ENCODE results near the gene SMARCC2. TPM values are rescaled to one million over a fixed set of nuclear protein-coding genes. Genes with fewer than 3 reads are reported as not detected.

Gene SMARCC2
- total and polyA plus RNA-seq, 9 donors = 57.9 to 172 (median 117) TPM

DNA sequence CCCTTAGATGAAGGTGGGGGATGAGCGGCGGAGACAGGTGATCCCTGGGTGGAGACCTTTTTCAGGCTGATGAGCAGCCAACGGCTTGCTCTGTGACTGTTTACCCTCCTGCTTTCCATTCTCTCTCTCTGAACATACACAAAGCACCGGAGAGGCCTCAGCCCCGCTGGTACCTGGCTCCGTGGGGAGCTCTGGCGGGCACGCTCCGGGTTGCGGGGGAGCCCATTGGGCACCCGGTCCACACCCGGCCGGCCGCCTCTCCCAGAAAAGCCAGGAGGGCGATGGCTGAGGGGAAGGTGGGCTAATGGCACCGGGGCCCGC, 545 bp downstream of the SMARCC2 start:
- Histone ChIP-seq H3K27ac (peak overlapping the region; percentile 83 to 93), H3K4me1 (ENCODE audit: insufficient read depth) (peaks cover 3% of the 10 kb centered on the region), H3K9me3 (no peaks in the 10 kb centered on the region), H3K27me3 (no peaks in the 10 kb centered on the region), H3K4me3 (peak overlapping the region; percentile 93), H3K36me3 (no peaks in the 10 kb centered on the region)
- WGBS, 3 donors = 0 to 2% (median 1%) methylated on average over 16 to 17 of the region's 17 CpGs
- TF ChIP-seq EP300 (IDR thresholded peaks at IDR 0.05) (no peak), POLR2A (IDR thresholded peaks at IDR 0.05) (no peak), CTCF (IDR thresholded peaks at IDR 0.05) (no peak)
- intact Hi-C loops (cut with DNase I) = loop anchor here in 3 of 4 donors (2.0 kb wide), 2 partner anchors 60 to 68 kb away; partner anchors contain the start of gene ESYT1 (in 1 of the 3)
- DNase-seq = peak in 1 of 5 donors; percentile 18

DNA sequence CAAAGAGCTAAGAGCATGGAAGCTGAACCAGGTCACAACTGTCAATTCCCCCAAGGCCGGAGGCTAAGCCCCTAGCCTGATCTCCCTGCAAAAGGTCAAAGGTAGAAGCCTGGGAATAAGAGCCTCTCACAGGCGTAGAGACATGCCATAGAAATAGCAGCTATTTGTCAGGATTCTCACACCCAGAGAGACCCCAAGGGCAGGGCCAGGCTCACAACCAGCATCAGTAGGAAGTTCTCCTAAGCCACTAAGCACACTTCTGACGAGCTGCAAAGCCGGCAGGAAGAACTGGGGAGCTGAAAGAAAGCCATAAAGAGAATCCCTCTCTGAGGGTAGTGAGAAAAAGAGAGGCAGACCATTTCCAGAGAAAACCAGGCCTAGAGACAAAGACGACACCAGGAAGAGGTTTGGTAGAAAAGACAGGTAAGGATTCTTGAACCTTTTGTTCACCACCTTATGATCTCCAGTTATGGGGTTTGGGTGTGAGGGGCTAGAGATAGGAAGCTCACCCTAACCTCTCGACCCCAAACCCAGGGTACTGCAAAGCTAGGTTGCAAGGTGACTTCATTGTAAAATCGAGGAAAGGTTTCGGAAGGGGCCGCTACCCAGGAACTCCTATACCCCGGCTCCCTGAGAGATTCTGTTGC, 1.0 kb downstream of the SMARCC2 start:
- intact Hi-C loops (cut with DNase I) = loop anchor here in 3 of 4 donors (2.0 kb wide), 2 partner anchors 59 to 67 kb away; partner anchors contain the start of gene ESYT1 (in 1 of the 3)
- Histone ChIP-seq H3K27ac (peak overlapping the region; percentile 83 to 93), H3K36me3 (no peaks in the 10 kb centered on the region), H3K27me3 (no peaks in the 10 kb centered on the region), H3K4me1 (ENCODE audit: insufficient read depth) (peaks cover 3% of the 10 kb centered on the region), H3K9me3 (no peaks in the 10 kb centered on the region), H3K4me3 (peak overlapping the region; percentile 93)
- no peak for TF ChIP-seq EP300 (IDR thresholded peaks at IDR 0.05)
- no peak for DNase-seq
- 12 to 17% (median 14%) methylated on average over 10 of the region's 10 CpGs for WGBS, 3 donors

GRCh38 chr12:56186957-56187356, 2.3 kb downstream of the SMARCC2 start:
- no peak overlapping the region for H3K4me3 ChIP-seq
- H3K9me3 ChIP-seq = no peaks in the 10 kb centered on the region
- no peaks in the 10 kb centered on the region for H3K27me3 ChIP-seq
- H3K27ac ChIP-seq = no peak overlapping the region
- H3K36me3 ChIP-seq = no peaks in the 10 kb centered on the region
- WGBS, 3 donors = 39 to 55% (median 50%) methylated on average over 2 of the region's 2 CpGs
- intact Hi-C loops (cut with DNase I) = no loop called here
- DNase-seq = no peak
- peaks cover 3% of the 10 kb centered on the region for H3K4me1 ChIP-seq (ENCODE audit: insufficient read depth)
- TF ChIP-seq CTCF (IDR thresholded peaks at IDR 0.05) (no peak), POLR2A (IDR thresholded peaks at IDR 0.05) (no peak), EP300 (IDR thresholded peaks at IDR 0.05) (no peak)

- intact Hi-C loops (cut with DNase I) = no loop called here
- no peaks in the 10 kb centered on the region for H3K36me3 ChIP-seq
- TF ChIP-seq EP300 (IDR thresholded peaks at IDR 0.05) = no peak
- no peak for TF ChIP-seq CTCF (IDR thresholded peaks at IDR 0.05)
- TF ChIP-seq POLR2A (IDR thresholded peaks at IDR 0.05) = no peak
- H3K27ac ChIP-seq = no peak overlapping the region
- H3K27me3 ChIP-seq = no peaks in the 10 kb centered on the region
- no peaks in the 10 kb centered on the region for H3K9me3 ChIP-seq
- H3K4me1 ChIP-seq (ENCODE audit: insufficient read depth) = no peaks in the 10 kb centered on the region
- no peak overlapping the region for H3K4me3 ChIP-seq
- WGBS, 3 donors = 83 to 87% (median 84%) methylated on average over 3 of the region's 3 CpGs
- no peak for DNase-seq
Measured at GRCh38 chr12:56178347-56178746, 10.9 kb downstream of the SMARCC2 start.

DNA sequence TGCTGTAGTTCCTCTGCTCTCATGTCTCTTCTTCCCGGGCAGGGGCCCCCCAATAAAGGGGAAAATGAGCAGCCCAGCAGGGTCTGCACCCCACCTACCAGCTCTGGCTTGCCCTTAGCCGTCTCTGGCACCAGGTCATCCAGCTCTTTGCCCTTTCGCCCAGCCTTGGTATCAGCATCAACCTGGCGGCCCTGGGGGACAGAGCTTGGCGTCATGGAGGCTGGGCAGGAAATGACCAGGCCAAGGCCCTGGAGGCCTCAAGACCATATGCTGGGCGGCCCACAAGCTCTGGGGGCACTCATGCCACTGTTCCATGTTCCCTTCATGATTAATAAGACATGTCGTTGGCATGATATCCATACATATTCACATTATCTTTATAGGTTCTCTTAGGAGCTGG, 16.4 kb downstream of the SMARCC2 start:
- no peaks in the 10 kb centered on the region for H3K27me3 ChIP-seq
- no peak overlapping the region for H3K4me3 ChIP-seq
- TF ChIP-seq POLR2A (IDR thresholded peaks at IDR 0.05) (no peak), CTCF (IDR thresholded peaks at IDR 0.05) (no peak), EP300 (IDR thresholded peaks at IDR 0.05) (no peak)
- H3K9me3 ChIP-seq = no peaks in the 10 kb centered on the region
- intact Hi-C loops (cut with DNase I) = no loop called here
- no peaks in the 10 kb centered on the region for H3K4me1 ChIP-seq (ENCODE audit: insufficient read depth)
- H3K36me3 ChIP-seq = no peaks in the 10 kb centered on the region
- no peak for DNase-seq
- WGBS, 3 donors = 88 to 92% (median 89%) methylated on average over 7 of the region's 7 CpGs
- H3K27ac ChIP-seq = no peak overlapping the region

Measured in ovary (tissue), 9 donors.